ENCODE results near the gene CYTH1.
"Not testable (repeated sequence)": the region's sequence is repeated elsewhere in the genome, so short reads cannot be mapped to it uniquely, and the experiment has no call there.

- TF ChIP-seq CTCF, POLR2A, POLR2AphosphoS5 (IDR thresholded peaks at IDR 0.05): not testable (repeated sequence)
Observed at GRCh38 chr17:78671726-78672001, 110.4 kb downstream of the CYTH1 start.

Data from upper lobe of left lung (tissue), 4 donors.